HG03066 (cell line): ENCODE data around the gene PRKG2.

Source experiments
- ATAC-seq: cut with Tn5 transposase; IDR thresholded peaks from one replicate; pipeline ENCODE4 v1.9.1; 2021; ENCODE audit warnings: low read depth; ENCODE audit not compliant: unreplicated experiment

The PRKG2 gene

DNA sequence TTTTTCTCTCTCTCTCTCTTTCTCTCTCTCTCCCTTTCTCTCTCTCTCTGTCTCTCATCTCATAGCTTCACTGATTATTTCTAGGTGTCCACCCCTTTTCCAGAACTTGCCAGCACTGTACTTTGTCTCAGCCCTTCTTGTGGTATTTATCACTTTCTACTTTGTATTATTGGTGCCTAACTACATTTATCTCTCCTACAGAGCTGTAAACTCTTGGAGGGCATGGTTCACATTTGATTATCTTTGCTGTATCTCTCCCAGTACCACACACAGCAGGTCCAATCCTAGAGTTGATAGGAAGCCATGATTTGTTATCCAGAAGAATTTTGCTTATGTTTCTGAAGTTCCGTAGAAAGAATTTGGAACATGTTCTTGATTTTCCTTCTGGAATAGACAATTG is 5.2 kb upstream of the PRKG2 start:
- no peak for ATAC-seq

DNA sequence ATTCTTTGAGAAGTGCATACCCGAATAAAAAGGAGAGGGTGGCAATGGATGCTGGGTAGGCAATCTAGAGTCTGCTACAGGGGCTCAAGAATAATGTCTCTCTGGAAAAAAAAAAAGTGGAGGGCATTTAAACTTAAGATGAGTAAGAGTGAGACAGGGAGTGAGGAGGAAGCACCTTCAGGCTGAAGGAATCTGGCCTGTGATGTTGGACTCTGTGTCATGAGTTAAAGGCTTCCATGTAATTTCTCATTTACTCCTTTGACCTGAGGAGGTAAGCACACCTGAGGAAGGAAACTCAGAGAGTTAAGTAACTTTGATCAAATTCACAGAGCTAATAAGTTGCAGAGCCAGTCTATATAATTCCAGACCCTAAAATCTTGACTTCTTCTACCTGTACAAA is 3.2 kb upstream of the PRKG2 start:
- ATAC-seq, result no peak

DNA sequence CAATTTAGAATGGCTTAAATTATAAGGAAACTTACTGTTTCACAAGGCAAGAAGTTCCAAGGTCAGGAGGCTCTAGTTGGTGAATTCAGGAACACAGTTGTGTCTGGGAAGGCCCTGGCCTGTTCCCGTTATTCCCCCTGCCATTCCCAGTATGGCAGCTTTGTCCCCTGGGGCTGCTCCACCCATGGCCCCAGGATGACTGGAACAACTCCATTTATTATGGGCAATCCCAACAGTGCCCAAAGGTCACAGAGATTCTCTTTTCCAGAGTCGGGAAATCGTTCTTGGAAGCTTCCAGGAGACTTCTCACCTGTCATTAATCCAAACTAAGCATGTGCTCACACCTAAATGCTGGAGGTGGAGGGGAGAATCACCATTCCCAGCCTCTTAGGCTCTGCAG is 2.8 kb upstream of the PRKG2 start:
- ATAC-seq, result no peak

DNA sequence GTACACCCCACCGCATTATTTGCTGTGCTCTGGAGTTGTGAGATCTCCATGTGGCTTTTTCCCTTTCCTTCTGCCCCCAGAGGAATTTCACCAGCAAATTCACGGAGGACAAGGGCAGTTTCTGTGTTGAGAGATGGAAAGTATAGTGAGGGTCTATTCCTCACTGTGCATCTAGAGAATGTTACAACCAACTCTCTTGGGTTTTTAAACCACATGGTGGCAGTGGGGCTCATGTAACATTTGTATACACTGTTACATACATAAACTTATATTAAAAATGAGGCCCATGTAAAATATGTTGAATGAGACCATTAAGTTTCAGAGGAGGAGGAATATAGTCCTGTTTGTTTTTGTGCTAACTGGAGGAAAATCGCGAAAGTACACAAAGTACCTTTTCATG is 909 bp upstream of the PRKG2 start:
- ATAC-seq, result no peak

DNA sequence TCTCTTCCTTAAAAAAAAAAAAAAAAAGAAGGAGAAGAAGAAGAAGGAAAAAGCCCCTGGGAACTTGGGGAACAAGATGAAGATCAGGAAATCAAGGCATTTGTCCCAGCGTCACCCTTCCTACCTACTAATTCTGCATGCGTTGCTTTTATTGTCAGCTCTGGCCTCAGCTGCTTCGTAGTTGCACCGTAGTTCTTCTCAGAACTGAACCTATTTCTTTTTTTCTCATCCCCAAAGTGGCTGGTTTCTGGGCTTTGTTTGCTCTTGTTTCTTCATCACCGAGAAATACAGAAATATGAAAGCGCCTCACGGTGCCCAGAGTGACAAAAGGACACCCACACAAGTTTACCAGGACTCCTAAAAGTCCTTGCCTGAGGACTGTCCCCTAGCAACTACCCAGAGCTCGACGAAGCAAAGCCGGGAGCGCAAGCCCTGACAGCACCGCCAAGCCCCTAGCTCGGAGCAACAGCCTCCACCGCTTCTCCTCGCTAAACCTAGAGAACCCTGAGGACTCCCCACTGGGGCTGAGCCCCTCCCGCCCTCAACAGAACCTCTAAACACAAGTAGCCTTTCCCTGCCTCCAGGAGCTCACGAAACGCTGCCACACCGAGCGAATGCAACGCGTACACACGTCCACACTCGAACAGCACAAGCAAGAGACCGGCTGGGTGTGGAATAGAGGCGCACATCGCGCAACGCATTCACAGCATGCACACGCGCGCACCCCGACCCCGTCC is 710 bp downstream of the PRKG2 start:
- no peak for ATAC-seq

DNA sequence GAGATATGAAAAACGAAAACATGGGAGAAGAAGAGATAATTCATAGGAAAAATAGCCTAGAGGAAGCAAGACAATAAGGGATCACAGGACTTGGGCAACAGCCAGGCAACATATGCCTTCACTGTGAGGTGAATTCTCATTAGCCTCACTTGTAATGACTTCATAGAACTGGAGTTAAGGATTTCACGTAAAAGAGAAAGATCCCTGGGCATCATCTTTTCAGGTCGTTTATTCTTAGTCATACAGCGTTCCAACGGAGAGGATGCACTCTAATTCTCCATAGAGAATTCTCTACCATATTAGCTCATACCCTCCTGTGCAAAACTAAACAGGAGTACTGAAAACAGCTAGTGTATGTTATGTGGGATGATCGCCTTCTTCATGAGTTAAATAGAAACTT is 1.4 kb downstream of the PRKG2 start:
- no peak for ATAC-seq

DNA sequence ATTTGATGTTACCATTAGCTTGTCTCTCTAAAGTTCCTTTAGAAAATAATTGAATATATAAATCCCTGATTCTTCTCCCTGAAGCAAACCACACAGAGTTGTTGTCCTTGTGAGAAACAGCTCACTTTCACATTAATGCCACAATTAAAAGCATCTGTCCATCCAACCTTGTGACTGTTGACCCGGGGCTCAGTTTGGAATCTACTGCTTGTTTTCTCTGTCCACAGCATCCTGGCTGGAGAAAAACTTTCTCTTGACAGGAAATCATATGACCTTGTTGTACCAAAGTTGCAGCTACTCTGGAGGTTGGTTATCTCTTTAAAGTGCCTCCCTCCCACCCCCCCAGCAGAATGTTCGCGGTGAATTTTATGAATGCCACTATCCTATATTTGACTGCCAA is 3.1 kb downstream of the PRKG2 start:
- ATAC-seq, result no peak

DNA sequence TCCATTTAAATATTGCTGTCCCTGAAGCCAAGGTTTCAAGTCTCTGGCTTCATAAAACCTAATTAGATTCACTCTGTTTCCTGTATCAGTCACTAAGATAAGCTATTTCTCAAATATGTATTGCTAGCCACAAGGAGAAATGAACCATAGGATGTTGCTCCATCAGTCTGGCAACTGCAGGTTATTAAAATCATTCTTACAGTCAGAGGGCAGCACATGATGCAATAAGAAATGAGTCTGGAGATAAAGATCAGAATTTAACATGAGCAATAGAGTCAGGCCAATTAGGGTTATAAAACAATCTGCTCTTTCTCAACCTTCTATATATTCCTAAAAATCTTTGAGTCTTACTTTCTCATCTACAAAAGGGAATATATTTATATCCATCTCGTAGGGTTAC is 7.2 kb downstream of the PRKG2 start:
- ATAC-seq, result no peak

DNA sequence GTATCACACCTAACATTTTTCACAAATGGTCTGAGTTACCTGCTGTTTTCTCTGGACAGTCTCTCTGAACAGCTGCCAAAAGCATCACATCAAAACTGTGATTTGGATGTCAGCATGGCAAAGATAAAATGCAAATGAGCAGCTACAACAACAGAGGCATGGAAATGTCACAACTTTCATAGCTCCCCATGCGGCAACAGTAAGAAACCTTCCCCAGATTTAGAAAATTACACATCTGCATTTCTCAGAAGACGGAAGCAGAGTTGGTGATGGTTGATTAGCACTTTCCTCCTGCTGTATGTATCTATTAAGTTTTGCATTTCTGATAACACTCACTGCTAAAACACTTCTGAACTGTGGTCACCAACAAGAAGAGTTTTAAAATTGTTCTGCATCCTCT is 9.7 kb downstream of the PRKG2 start:
- no peak for ATAC-seq

DNA sequence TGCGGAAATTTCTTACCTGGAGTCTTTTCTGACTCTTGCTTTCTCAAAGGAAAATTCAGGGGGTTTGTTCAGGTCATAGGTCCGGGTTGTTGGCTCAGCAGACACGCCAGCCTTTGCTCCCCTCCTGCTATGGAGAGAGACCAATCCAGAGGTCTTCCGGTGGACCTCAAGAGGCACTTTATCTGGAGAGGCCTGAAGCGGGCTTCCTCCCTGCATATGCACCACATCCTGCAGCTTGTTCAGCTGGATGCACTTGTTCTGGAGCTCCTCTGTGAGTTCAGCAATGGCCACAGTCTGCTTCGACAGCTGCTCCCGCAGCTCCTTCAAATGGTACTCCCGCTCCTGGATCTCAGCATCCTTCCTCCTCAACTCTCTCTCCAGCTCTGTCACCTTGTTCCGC is 10.5 kb downstream of the PRKG2 start:
- no peak for ATAC-seq

DNA sequence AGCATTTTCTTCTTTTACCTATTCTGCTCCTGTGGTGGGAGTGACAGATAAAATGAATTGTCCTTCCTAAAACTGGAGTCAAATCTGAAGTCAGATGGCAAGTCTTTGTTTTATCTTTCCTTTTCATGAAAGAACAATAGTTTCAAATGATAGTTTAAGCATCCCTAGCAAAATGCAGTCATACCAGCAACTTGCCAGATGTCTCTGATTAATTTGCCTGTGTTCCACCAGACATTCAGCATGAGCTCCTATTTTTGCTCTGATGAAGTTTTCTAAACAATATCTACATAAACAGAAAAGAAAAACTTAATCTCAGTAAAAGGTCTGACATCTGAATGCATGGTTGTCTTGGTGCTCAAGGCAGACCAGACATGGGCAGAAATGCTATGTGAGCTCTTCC is 15.2 kb downstream of the PRKG2 start:
- ATAC-seq, result no peak

DNA sequence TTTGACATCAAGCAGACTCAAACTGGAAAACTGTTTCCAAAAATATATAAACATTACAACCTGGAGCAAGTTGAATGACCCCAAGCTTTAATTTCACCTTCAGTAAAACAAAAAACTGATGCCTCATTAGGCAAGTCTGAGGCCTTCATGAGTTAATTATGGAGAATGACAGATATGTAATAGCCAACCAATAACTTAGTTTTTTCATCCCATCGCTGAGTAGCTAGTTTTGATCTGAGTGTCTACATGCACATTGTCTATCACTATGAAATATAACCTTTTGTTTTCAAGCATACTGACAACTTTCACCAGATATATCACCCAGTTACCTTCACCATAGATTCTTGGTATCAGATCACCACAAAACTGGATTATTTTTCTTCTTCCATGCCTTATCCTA is 16.4 kb downstream of the PRKG2 start:
- ATAC-seq, result no peak

DNA sequence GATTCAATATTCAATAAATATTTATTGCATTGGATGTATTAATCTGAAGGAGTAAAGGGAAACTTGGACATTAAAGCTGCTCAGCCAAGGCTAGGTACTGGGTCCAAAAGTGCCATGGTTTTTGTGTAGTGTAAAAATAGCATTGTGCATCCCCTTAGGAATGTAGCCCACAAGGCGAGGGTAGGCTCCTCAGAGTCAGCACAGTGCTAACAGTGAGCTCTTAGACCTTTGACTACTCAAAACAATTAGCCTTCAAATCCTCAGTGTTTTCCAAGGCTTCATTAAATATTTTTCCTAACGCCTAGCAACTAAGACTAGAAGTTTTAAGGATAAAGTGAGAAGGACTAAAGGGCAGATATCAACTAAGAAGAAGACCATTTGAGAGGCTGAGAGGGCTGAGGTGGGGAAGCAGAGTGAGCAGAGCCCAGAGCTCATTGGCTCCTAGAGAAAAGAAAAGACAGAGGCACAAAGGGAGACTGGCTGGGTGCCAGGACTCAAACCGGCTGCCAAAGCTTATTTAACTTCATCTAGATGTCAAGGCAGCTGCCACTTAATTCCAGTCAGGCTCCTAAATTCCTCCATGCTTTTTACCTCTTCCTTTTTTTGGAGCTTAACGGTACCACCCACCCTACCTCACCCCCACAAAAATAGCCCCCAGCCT is 17.0 kb downstream of the PRKG2 start:
- ATAC-seq, result no peak

DNA sequence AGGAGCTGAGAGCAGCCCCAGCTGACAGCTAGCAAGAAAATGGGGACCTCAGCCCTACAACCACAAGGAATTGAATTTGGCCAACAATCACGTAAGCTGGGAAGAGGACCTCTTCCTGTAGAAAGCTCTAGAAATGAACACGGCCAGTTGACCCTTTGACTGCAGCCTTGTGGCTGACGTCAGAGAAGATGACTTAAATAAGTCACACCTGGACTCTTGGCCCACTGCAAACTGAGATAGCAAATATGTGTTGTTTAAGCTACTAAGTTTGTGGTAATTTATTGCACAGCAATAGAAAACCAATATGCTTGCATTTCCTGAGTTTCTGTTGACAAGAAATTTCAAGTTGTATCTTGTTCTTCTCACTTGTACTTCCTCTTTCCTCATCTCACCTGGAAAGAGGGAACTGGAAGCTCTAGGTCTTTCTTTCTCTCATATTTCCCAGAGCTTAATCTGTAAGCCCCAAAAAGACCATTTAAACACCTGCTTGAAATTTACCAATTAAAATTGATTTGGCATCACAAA is 18.8 kb downstream of the PRKG2 start:
- no peak for ATAC-seq

DNA sequence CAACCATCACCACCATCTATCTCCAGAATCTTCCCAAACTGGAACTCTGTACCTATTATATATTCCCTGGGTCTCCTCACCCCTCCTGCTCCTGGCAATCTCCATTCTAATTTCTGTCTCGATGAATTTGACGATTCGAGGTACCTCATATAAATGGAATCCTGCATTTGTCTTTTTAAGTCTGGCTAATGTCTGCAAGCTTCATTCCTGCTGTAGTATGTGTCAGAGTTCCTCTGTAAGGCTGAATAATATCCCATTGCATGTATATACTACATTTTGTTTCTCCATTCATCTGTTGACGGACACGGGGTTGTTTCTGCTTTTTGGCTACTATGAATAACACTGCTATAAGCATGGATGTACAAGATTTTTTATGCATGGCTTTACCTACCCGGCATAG is 19.5 kb downstream of the PRKG2 start:
- no peak for ATAC-seq

DNA sequence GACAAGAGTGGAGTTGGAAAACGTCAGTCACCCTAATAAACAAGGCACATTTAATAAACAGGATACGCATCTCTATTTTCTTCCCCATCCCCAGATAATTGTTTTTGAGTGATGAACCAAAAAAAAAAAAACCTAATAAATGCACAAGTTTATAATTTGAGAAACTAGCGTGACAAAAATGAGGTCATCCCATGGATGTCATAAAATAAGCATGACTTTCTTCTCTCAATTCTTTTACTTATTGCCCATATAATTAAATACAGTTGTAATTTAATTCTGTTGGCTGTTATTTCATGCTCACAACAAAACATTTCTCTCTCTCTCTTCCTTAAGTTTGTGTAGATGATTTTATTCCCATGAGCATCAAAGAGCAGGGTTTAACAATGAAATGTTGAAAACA is 20.7 kb downstream of the PRKG2 start:
- ATAC-seq, result no peak

DNA sequence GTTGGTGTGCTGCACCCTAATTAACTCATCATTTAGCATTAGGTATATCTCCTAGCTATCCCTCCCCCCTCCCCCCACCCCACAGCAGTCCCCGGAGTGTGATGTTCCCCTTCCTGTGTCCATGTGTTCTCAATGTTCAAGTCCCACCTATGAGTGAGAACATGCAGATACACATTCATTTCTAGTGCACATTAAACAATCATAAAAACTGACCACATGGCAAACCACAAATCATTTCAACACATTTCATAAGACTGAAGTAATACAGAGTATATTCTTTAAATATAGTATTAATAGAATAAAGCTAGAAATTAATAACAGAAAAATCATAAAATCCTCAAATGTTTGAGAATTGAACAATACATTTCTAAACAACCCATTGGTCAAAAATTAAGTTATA is 34.1 kb downstream of the PRKG2 start:
- no peak for ATAC-seq

DNA sequence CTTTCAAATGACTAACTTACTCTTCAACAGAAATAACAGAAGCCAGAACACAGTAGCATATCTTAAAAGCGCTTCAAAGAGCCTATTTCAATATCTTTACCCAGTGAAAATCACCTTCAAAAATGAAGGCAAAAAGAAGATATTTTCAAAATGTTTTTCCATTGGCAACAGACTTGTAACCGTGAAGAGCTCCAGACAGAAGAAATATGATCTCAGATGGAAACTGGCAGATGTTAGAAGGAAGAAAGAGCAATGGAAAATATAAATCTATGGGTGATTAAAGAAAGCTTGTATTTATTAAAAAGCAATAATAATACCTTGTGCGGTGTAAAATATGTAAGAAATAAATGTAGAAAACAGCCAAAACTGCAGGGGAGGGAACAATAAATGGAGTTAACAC is 35.7 kb downstream of the PRKG2 start:
- ATAC-seq, result no peak

DNA sequence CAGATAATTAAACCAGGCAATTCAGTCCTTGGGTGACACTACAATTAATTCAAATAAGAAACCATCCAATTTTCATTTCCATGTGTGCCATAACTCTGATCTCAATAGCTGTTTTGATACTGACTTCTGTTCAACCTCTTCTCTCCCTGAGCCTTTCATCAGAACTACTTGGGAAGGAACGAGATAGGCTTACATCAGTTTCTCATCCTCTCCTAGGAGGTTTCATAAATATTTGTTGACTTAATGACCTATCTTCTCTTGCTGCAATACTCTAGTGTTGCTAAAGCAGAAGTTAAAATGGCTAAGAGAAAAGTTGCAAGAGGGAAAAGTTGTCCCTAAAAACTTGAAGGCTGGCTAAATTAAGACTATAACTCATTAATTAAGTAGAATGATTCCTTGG is 41.8 kb downstream of the PRKG2 start:
- ATAC-seq, result no peak

DNA sequence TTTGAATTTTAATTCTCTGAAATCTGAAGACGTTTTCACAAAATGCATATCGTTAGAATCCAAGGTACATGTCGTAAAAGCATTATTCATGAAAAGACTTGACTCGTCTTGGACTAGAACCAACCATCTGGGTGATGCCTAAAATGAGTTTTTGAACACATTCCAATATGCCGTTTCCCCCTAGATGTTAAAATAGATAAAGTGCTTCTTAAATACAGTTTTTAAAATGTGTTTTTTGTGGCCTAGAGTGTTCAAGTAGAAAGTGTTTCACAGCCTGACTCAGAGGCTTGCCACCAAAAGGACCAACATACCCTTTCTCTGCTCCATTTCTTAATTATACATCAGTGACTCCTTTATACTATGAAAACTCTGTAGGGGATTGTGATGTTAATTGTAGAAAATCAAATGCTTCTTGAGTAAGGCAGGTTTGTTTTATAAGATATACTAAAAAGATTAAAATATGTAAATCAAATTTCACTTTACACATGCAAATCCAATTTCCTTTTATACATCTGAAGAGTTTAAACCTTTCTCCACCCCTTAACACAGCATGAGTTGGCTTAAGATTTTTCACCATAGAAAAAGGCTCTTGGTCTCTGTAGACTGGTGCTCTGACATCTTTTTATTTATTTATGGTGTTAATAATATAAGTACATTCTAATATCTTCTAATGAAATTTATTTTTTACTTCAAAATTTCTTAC is 48.4 kb downstream of the PRKG2 start:
- ATAC-seq, result no peak

DNA sequence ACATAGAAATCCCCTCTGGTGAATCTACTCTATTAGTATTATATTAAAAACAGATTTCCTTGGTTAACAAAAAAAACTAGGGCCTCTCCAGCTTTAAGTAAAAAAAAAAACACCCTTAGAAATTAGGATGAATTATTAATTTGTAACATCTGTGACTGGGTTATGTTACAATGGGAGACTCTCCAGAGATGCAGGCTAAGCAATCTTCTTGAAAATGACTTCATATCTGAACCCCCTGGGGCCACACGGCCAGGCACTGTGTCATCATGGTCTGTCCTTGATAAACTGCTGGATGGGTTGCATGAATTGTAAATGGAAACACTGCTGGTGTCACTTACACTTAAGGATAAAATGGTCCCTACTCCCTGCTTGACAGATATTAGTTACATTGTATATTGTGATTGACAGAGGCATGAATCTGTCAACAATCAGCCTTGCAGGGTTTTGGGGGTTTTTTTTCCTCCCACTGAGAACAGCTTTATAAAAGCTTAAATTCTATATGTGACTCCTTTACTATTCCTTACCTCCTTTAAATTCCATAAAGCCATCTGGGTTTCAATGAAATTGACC is 49.1 kb downstream of the PRKG2 start:
- no peak for ATAC-seq
